Activated CD4-positive, alpha-beta memory T cell treated with anti-CD3 and anti-CD28 coated beads, Interleukin-2, amount 10 ng/mL, durations not matched to agents 7 days and 5 days (primary cell): ENCODE measurements around the gene IL17A. TPM values are rescaled to one million over a fixed set of nuclear protein-coding genes. Genes with fewer than 3 reads are reported as not detected.
"Not testable (repeated sequence)": the region's sequence is repeated elsewhere in the genome, so short reads cannot be mapped to it uniquely, and the experiment has no call there.

Experiments
- CTCF ChIA-PET: fragments of 350-600 bp; sonication (Branson Sonifier 250); formaldehyde crosslinking; loops from one replicate; lab custom pipeline; 2021; ENCODE audit warnings: antibody characterized with exemption, inconsistent platforms; lab: Charles Lee
- POLR2A ChIA-PET: fragments of 350-600 bp; sonication (Branson Sonifier 250); formaldehyde crosslinking; loops from one replicate; lab custom pipeline; 2021; ENCODE audit warnings: antibody characterized with exemption; lab: Charles Lee
- DNase-seq: peaks from one replicate; pipeline ENCODE4 v3.0.0-alpha.2; 2020
- H3K27ac Mint-ChIP-seq: one replicate; pipeline ENCODE4 v1.8.0; 2021; ENCODE audit warnings: mild to moderate bottlenecking, mixed read lengths
- H3K27me3 Mint-ChIP-seq: one replicate; pipeline ENCODE4 v1.8.0; 2021; ENCODE audit warnings: mixed read lengths
- H3K36me3 Mint-ChIP-seq: one replicate; pipeline ENCODE4 v1.8.0; 2021; ENCODE audit warnings: low read depth, mixed read lengths
- H3K4me1 Mint-ChIP-seq: one replicate; pipeline ENCODE4 v1.8.0; 2021; ENCODE audit warnings: mixed read lengths
- H3K4me3 Mint-ChIP-seq: one replicate; pipeline ENCODE4 v1.8.0; 2021; ENCODE audit warnings: mild to moderate bottlenecking, mixed read lengths
- H3K9me3 Mint-ChIP-seq: one replicate; pipeline ENCODE4 v1.8.0; 2021; ENCODE audit warnings: mixed read lengths
- total RNA-seq, 2 experiments: library from RNA; stranded (reverse); gene quantifications; one replicate each; pipeline ENCODE4 v1.2.3, GENCODE V29; 2021

Gene IL17A
- total RNA-seq, 2 experiments from 2014 or later = 5.5 to 6.2 TPM

GRCh38 chr6:52176550-52176949 lies 9.6 kb upstream of the IL17A start:
- Mint-ChIP-seq H3K27me3 (peaks cover 38% of the 10 kb centered on the region), H3K36me3 (no peaks in the 10 kb centered on the region), H3K27ac (no peak overlapping the region), H3K4me1 (peaks cover 20% of the 10 kb centered on the region), H3K4me3 (no peak overlapping the region), H3K9me3 (no peaks in the 10 kb centered on the region)
- no peak for DNase-seq
- POLR2A ChIA-PET = no interaction called here
- CTCF ChIA-PET = interaction anchor here (1.2 kb wide), 2 partner anchors 14 to 58 kb away, joined by 3 read pairs; no protein-coding TSS in a partner anchor

DNA sequence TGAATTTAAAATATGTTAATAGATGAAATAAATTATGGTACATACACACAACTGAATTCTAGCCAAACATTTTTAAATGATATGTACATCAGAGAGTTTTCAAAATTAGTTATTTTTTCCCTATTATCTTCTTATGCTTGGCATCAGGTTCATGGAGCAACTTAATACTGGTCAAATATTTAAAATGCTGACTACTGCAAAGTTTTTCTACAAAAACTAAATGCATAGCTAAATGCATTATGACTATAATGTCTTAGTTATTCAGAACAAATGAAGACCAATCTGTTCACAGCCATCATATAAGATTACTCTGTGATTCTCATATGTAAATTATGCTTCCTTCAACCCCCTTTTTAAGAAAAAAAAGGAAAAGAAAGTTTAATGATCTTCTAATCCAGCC lies 8.2 kb upstream of the IL17A start:
- Mint-ChIP-seq H3K27ac (no peak overlapping the region), H3K27me3 (peaks cover 41% of the 10 kb centered on the region), H3K9me3 (no peaks in the 10 kb centered on the region), H3K36me3 (no peaks in the 10 kb centered on the region), H3K4me1 (peaks cover 20% of the 10 kb centered on the region), H3K4me3 (no peak overlapping the region)
- ChIA-PET CTCF (no interaction called here), POLR2A (no interaction called here)
- DNase-seq = no peak

- Mint-ChIP-seq H3K27ac (no peak overlapping the region), H3K4me3 (no peak overlapping the region), H3K9me3 (no peaks in the 10 kb centered on the region), H3K36me3 (no peaks in the 10 kb centered on the region), H3K27me3 (peaks cover 54% of the 10 kb centered on the region), H3K4me1 (peaks cover 22% of the 10 kb centered on the region)
- CTCF ChIA-PET = no interaction called here
- POLR2A ChIA-PET = interaction anchor here (1.0 kb wide), 1 partner anchor 9 kb away, joined by 3 read pairs; no protein-coding TSS in a partner anchor
- no peak for DNase-seq
Measured at GRCh38 chr6:52180787-52181558, 5.2 kb upstream of the IL17A start.

DNA sequence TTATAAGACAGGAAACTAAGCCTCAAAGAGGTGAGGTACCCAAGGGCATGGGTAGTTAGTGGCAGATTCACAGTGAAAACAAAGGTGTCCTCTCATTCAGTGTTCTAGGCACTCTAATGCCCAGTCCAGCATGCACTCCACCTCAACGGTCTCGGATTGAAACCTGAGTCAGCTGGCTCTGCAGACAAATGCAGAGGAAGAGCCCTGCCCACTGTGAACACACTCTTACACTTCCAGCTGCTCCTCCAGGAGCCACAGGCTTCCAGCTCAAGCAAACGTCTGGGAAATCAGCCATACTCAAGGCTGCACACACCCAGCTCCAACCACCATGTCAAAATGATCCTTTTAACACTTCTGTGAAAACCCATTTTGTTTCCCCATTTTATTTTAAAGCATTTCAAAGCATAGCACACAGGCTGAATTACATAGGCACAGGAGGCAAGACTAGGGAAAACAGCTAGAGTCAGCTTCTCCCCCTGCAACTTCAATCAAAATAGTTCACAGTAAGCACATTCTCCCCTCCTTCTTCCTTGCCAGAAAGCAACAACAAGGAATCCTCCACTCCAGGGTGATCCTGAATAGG lies 3.0 kb upstream of the IL17A start:
- Mint-ChIP-seq H3K9me3 (no peaks in the 10 kb centered on the region), H3K36me3 (no peaks in the 10 kb centered on the region), H3K4me1 (peaks cover 18% of the 10 kb centered on the region), H3K27ac (no peak overlapping the region), H3K27me3 (peaks cover 59% of the 10 kb centered on the region), H3K4me3 (no peak overlapping the region)
- POLR2A ChIA-PET = no interaction called here
- no peak for DNase-seq
- CTCF ChIA-PET = no interaction called here

- CTCF ChIA-PET = no interaction called here
- DNase-seq = no peak
- POLR2A ChIA-PET = no interaction called here
- Mint-ChIP-seq H3K9me3 (no peaks in the 10 kb centered on the region), H3K27me3 (peaks cover 61% of the 10 kb centered on the region), H3K4me3 (no peak overlapping the region), H3K27ac (no peak overlapping the region), H3K4me1 (peaks cover 10% of the 10 kb centered on the region), H3K36me3 (no peaks in the 10 kb centered on the region)
Measured at GRCh38 chr6:52186480-52186879, 305 bp downstream of the IL17A start.

- POLR2A ChIA-PET = no interaction called here
- CTCF ChIA-PET = interaction anchor here (0.6 kb wide), 1 partner anchor 53 kb away, joined by 3 read pairs; no protein-coding TSS in a partner anchor
Measured at GRCh38 chr6:52187098-52187497, 923 bp downstream of the IL17A start.

GRCh38 chr6:52189974-52190373 lies 3.8 kb downstream of the IL17A start:
- Mint-ChIP-seq H3K4me1 (peaks cover 9% of the 10 kb centered on the region), H3K27me3 (peaks cover 53% of the 10 kb centered on the region)
- POLR2A ChIA-PET = interaction anchor here (0.8 kb wide), 1 partner anchor 9 kb away, joined by 3 read pairs; no protein-coding TSS in a partner anchor

More at GRCh38 chr6:52187098-52187497, 923 bp downstream of the IL17A start:
- Mint-ChIP-seq H3K4me1 (peaks cover 9% of the 10 kb centered on the region), H3K4me3 (no peak overlapping the region), H3K36me3 (no peaks in the 10 kb centered on the region), H3K9me3 (no peaks in the 10 kb centered on the region), H3K27me3 (peaks cover 63% of the 10 kb centered on the region), H3K27ac (no peak overlapping the region)
- no peak for DNase-seq

GRCh38 chr6:52190409-52190808 lies 4.2 kb downstream of the IL17A start:
- ChIA-PET CTCF (no interaction called here), POLR2A (no interaction called here)
- peaks cover 54% of the 10 kb centered on the region for H3K27me3 Mint-ChIP-seq
- no peak for DNase-seq
- no peaks in the 10 kb centered on the region for H3K9me3 Mint-ChIP-seq
- H3K27ac Mint-ChIP-seq = no peak overlapping the region
- H3K4me3 Mint-ChIP-seq = no peak overlapping the region
- H3K36me3 Mint-ChIP-seq = no peaks in the 10 kb centered on the region
- peaks cover 9% of the 10 kb centered on the region for H3K4me1 Mint-ChIP-seq

More at GRCh38 chr6:52189974-52190373, 3.8 kb downstream of the IL17A start:
- no peak for DNase-seq
- Mint-ChIP-seq H3K4me3 (no peak overlapping the region), H3K27ac (no peak overlapping the region), H3K36me3 (no peaks in the 10 kb centered on the region), H3K9me3 (no peaks in the 10 kb centered on the region)
- CTCF ChIA-PET = no interaction called here

DNA sequence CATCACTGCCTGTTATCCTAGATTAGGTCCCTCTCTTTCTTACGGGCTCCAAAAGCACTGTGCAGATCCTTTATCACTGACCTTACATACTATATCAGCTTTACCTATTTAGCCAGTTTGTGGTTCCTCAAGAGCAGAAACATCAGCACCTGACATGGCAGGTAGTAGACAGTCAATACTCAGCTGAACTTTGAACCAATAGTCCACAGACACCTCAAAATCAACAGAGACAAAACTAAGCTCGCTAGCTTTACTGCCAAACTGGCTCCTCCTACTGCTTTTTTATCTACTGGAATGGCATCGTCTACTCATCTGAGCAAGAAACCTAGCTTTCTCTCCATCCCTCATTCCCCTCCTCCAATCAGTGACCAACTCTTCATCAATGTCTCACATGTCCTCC lies 5.6 kb downstream of the IL17A start:
- Mint-ChIP-seq H3K27ac (no peak overlapping the region), H3K36me3 (no peaks in the 10 kb centered on the region), H3K4me1 (peaks cover 3% of the 10 kb centered on the region), H3K4me3 (no peak overlapping the region), H3K27me3 (peaks cover 49% of the 10 kb centered on the region), H3K9me3 (no peaks in the 10 kb centered on the region)
- ChIA-PET POLR2A (no interaction called here), CTCF (no interaction called here)
- no peak for DNase-seq

GRCh38 chr6:52195886-52196285 lies 9.7 kb downstream of the IL17A start:
- no peak for DNase-seq
- no peak overlapping the region for H3K27ac Mint-ChIP-seq
- no peak overlapping the region for H3K4me3 Mint-ChIP-seq
- H3K36me3 Mint-ChIP-seq = peaks cover 7% of the 10 kb centered on the region
- no peaks in the 10 kb centered on the region for H3K4me1 Mint-ChIP-seq
- H3K9me3 Mint-ChIP-seq = peaks cover 14% of the 10 kb centered on the region
- CTCF ChIA-PET = no interaction called here
- H3K27me3 Mint-ChIP-seq = peaks cover 44% of the 10 kb centered on the region
- POLR2A ChIA-PET = no interaction called here

DNA sequence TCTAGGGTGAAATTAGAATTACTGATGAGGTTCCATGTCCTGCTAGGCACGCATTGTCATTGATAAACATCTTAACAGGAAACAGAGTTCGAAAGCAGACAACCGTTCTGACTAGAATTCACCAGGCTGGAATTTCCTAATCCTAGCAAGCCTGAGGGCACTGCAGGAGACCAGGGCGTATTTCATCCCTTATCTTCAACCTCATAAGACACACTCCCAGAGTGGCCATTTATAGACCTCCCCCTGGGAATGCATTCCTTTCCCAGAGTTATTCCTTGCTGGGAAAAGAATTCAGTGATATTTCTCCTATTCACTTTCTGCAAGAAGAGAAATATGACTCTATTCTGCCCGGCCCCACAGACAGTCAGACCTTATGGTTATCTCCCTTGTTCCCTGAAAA lies 13.9 kb downstream of the IL17A start:
- H3K9me3 Mint-ChIP-seq = peaks cover 16% of the 10 kb centered on the region
- peaks cover 28% of the 10 kb centered on the region for H3K27me3 Mint-ChIP-seq
- H3K4me3 Mint-ChIP-seq, CTCF ChIA-PET, H3K27ac Mint-ChIP-seq, H3K4me1 Mint-ChIP-seq, DNase-seq, POLR2A ChIA-PET, H3K36me3 Mint-ChIP-seq: not testable (repeated sequence)

GRCh38 chr6:52201046-52201445 lies 14.9 kb downstream of the IL17A start:
- DNase-seq = no peak
- Mint-ChIP-seq H3K36me3 (peaks cover 7% of the 10 kb centered on the region), H3K4me3 (no peak overlapping the region), H3K9me3 (peaks cover 16% of the 10 kb centered on the region), H3K4me1 (no peaks in the 10 kb centered on the region), H3K27me3 (peaks cover 22% of the 10 kb centered on the region), H3K27ac (no peak overlapping the region)
- CTCF ChIA-PET = no interaction called here
- POLR2A ChIA-PET = no interaction called here

GRCh38 chr6:52201493-52201892 lies 15.3 kb downstream of the IL17A start:
- H3K4me3 Mint-ChIP-seq = no peak overlapping the region
- H3K9me3 Mint-ChIP-seq = peaks cover 16% of the 10 kb centered on the region
- DNase-seq = no peak
- no peak overlapping the region for H3K27ac Mint-ChIP-seq
- H3K4me1 Mint-ChIP-seq = no peaks in the 10 kb centered on the region
- H3K36me3 Mint-ChIP-seq = peaks cover 7% of the 10 kb centered on the region
- H3K27me3 Mint-ChIP-seq = peaks cover 22% of the 10 kb centered on the region
- ChIA-PET CTCF (no interaction called here), POLR2A (no interaction called here)
